ENCODE data around the gene GOLPH3.

The GOLPH3 gene

DNA sequence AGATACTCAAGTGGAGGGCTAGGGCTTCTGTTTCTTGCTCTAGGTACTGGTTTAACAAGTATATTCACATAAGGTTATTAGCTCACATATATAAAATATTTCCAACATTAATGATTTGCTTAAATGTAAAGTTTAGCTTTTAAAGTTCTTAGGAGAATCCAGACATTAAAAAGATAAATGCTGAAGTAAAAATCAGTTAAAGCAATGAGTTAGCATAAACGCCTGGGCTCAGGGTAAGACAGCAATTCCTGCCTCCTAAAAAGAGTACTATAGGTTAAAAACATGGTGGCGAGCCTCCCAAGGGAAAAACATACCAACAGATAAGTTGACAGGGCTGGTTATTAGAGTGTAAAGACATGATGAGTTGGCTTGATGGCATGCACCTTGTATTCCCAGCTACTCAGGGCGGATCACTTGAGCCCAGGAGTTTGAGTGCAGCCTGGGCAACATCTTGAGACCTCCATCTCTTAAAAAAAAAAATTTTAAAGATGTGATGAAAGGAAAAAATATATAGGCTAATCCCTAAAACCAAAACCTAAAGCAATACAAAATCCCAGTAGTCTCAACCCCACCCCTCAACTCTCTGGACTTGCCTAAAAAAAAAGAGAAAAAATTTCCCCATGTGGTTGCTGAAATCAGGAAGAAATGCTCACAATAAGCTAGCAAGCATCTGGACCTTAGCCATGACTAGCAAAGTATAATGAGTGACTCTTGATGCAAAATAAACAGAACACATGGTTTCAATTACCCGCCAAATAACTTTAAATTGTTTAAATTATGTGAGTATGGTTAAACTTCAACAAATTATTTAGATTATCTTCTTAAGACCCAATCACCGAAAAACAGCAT, 3.6 kb downstream of the GOLPH3 start:
- H3K4me3 ChIP-seq (ENCODE audit: control insufficient read depth, low read depth, low read length) = no peak overlapping the region
- TF ChIP-seq CTCF (IDR thresholded peaks at IDR 0.05; ENCODE audit: control insufficient read depth, insufficient read depth, low read depth, low read length, missing control alignments) = no peak
- peak; percentile 76 for DNase-seq (ENCODE audit: low read depth)

DNA sequence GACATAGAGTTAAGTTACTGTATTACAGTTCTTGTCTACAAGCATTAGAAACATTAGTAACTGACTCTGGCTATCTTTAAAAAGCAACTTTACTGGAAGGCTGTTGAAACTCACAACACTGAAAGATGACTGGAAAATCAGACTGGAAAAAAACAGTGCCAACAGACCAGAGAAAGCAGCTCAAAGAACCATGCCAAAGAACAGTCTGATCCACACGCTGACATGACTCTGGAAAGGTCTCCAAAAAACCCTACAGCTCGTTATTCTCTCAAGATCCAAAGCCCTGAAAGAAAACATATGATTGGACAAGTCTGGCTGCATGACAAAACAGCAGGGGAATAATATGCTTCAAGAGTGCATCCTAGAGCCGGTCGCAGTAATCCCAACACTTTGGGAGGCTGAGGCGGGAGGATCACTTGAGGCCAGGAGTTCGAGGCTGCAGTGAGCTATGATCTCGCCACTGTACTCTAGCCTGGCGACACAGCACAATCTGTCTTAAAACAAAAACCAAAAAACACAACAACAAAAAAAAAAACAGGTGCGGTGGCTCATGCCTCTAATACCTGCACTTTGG, 5.6 kb downstream of the GOLPH3 start:
- DNase-seq (ENCODE audit: low read depth) = no peak
- H3K4me3 ChIP-seq (ENCODE audit: control insufficient read depth, low read depth, low read length) = no peak overlapping the region
- no peak for TF ChIP-seq CTCF (IDR thresholded peaks at IDR 0.05; ENCODE audit: control insufficient read depth, insufficient read depth, low read depth, low read length, missing control alignments)

DNA sequence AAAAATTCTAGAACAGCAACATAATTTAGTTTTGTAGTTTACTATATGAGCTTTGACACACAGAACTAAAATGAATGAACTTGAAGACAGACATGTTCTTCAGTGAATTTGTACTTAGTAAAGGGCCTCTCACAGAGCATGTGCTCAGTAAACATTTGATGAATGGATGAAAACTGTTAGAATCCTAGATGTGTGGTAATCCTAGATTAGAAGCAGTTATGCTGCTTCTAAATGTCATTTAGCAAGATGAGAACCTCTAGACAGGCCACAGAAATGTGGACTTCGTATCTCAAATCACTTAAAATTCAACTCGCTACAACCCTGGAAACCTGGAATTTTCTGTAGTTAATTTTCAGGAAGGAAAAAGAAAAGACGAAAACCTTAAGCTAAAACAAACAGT, 8.5 kb downstream of the GOLPH3 start:
- TF ChIP-seq CTCF (IDR thresholded peaks at IDR 0.05; ENCODE audit: control insufficient read depth, insufficient read depth, low read depth, low read length, missing control alignments) = no peak

GRCh38 chr5:32163785-32164184, 10.3 kb downstream of the GOLPH3 start:
- no peak for DNase-seq (ENCODE audit: low read depth)
- no peak for TF ChIP-seq CTCF (IDR thresholded peaks at IDR 0.05; ENCODE audit: control insufficient read depth, insufficient read depth, low read depth, low read length, missing control alignments)
- H3K4me3 ChIP-seq (ENCODE audit: control insufficient read depth, low read depth, low read length) = no peak overlapping the region

More for the DNA sequence above, 8.5 kb downstream of the GOLPH3 start:
- no peak for DNase-seq (ENCODE audit: low read depth)
- H3K4me3 ChIP-seq (ENCODE audit: control insufficient read depth, low read depth, low read length) = no peak overlapping the region

DNA sequence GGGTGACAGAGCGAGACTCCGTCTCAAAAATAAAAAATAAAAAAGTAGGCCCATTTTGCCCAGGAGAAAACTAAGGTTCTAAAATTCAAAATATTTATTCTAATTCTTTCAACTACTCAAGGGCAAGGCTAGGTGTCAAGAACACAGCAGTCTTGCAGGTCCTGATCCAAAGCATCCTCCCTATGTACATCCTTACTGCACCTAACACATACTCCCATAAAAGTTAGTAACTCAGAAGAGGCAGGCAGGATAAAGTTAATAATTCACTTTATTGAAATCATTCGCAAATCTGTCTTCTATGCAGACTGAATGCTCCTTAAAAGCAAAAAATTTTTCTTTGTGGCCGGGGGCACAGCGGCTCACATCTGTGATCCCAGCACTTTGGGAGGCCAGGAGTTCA, 11.1 kb downstream of the GOLPH3 start:
- DNase-seq (ENCODE audit: low read depth) = no peak
- H3K4me3 ChIP-seq (ENCODE audit: control insufficient read depth, low read depth, low read length) = no peak overlapping the region
- no peak for TF ChIP-seq CTCF (IDR thresholded peaks at IDR 0.05; ENCODE audit: control insufficient read depth, insufficient read depth, low read depth, low read length, missing control alignments)

GRCh38 chr5:32160228-32160627, 13.9 kb downstream of the GOLPH3 start:
- no peak for DNase-seq (ENCODE audit: low read depth)
- no peak overlapping the region for H3K4me3 ChIP-seq (ENCODE audit: control insufficient read depth, low read depth, low read length)
- TF ChIP-seq CTCF (IDR thresholded peaks at IDR 0.05; ENCODE audit: control insufficient read depth, insufficient read depth, low read depth, low read length, missing control alignments) = no peak

Measured in AG09309 (cell line).